Airway epithelial cell (primary cell): Measurements from ENCODE around the gene NPM3. TPM values are rescaled to one million over a fixed set of nuclear protein-coding genes. Genes with fewer than 3 reads are reported as not detected.

Source experiments
- total RNA-seq: library from RNA; depleted of rRNA; stranded (reverse); fragments of >200 nt; gene quantifications from 2 replicates; pipeline ENCODE4 v1.2.3, GENCODE V29; 2015

Gene NPM3, protein sequence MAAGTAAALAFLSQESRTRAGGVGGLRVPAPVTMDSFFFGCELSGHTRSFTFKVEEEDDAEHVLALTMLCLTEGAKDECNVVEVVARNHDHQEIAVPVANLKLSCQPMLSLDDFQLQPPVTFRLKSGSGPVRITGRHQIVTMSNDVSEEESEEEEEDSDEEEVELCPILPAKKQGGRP
- 163 and 182 TPM in 2 replicates for total RNA-seq

GRCh38 chr10:101782811-101783735 lies at the start of gene NPM3:
Gene NPM3, minus strand, starts transcription at chr10:101783446. Its CDS starts 56 bp downstream, at chr10:101783390.

DNA sequence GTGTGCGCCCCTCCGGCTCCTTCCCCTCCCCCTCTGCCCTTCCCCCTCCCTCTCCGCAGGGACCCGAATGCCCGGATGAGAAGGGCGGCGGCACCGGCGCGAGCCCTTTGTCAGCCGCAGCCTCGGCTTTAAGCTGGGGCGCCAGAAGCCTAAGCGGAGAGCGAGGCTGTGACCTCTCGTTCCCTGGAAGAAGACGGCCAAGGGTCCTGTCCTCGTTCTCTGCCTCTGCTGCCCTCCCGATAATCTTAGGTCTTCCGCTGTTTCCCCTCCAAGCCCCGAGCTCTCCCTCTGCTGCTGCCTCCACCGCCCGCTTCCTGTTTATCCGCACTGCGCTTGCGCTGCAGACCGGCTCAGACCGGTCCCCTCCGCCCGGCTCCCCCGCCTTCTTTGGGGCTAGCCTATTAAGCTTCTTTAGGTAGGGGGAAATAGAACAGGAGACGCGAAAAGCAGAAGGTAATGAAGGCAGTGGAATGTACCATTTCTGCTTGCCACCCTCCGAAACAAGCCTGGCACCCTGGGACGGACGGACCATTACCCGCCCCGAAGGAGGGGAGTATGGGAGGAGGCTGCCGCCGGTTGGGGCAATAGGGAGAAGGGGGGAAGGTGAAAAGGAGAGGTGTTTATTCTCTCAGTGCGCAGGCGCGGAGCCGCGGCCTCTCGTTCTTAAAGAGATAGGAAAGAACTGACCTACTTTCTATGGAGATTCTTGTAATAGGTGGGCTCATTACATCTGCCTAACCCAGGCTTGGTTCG lies 35.0 kb upstream of the NPM3 start, which contains the start of gene OGA:
Gene OGA, minus strand, starts transcription at position 326 of the 753 bp plus-strand sequence. CDS start 422 bp downstream, outside the sequence.

GRCh38 chr10:101775273-101776160 lies 7.7 kb downstream of the NPM3 start, which contains the start of gene FGF8:
Gene FGF8, minus strand, starts transcription at chr10:101776114. Its CDS starts 214 bp downstream, at chr10:101775900.

Other genes with a start within 250 kb of the NPM3 start
- gene POLL, start 195.2 kb downstream of the NPM3 start, total RNA-seq, result 20.2 and 37.8 TPM in 2 replicates
- 46.2 and 66.8 TPM in 2 replicates for gene DPCD, start 195.1 kb downstream of the NPM3 start, total RNA-seq
- gene FBXW4, start 88.3 kb downstream of the NPM3 start, total RNA-seq, result 13.1 and 13.5 TPM in 2 replicates
- gene FGF8, start 7.3 kb downstream of the NPM3 start, total RNA-seq, result not detected in 2 replicates
- gene OGA, start 35.0 kb upstream of the NPM3 start, total RNA-seq, result 55.8 and 57.7 TPM in 2 replicates
- 0.42 TPM in 1 of 2 replicates, not detected in the other for gene KCNIP2, start 60.4 kb upstream of the NPM3 start, total RNA-seq